ENCODE measurements around the gene CDNF. TPM values are rescaled to one million over a fixed set of nuclear protein-coding genes. Genes with fewer than 3 reads are reported as not detected.
"Not testable (repeated sequence)": the region's sequence is repeated elsewhere in the genome, so short reads cannot be mapped to it uniquely, and the experiment has no call there.

The CDNF gene
- total RNA-seq, 1 donor: 1.8 TPM

DNA sequence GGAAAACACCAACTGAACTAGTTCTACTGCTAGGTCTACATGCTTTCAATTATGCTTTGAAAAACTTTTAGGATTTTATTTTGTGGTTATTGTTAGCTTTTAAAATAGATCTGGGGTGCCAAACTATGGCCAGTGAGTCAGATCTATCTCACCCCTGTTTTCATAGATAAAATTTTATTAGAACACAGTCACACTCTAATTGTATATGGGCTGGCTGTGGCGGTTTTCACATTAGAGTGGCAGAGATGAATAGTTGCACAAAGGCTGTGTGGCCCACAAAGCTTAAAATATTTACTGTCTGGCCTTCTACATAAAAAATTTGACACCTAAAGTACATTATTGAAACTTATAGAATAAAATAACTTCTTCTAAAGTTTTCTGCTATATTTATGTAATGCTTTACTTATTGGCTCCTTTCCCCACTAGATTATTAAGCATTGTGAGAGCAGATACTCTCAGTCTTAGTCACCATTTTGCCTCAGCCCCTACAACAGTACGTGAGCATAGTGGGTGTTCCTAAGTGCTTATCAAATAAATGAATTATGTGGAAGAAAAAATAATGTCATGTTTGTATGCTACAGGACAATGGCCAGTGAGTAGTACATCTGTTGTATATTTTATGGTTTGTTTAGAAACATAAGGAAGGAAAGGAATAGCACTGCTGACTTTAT, 35.4 kb upstream of the CDNF start:
- peak overlapping the region; percentile 22 for H3K4me2 ChIP-seq (ENCODE audit: insufficient read depth, low read length)
- H3K27me3 ChIP-seq (ENCODE audit: insufficient read depth, low read length): no peaks in the 10 kb centered on the region
- peak; percentile 85 for DNase-seq (ENCODE audit: insufficient read length, low spot score, missing footprints)
- no peak for TF ChIP-seq CTCF (IDR thresholded peaks at IDR 0.05; ENCODE audit: extremely low read depth, low read depth, low read length)
- H2AFZ ChIP-seq (ENCODE audit: low read length): no peak overlapping the region
- H3K9me3 ChIP-seq (ENCODE audit: low read depth, low read length): no peaks in the 10 kb centered on the region
- H4K20me1 ChIP-seq (ENCODE audit: insufficient read depth, low read length): no peaks in the 10 kb centered on the region
- H3K4me1 ChIP-seq (ENCODE audit: insufficient read depth, low read length): peaks cover 18% of the 10 kb centered on the region
- H3K4me3 ChIP-seq (ENCODE audit: insufficient read depth, low read length): no peak overlapping the region
- peaks cover 27% of the 10 kb centered on the region for H3K79me2 ChIP-seq (ENCODE audit: insufficient read depth, low read length)
- peak overlapping the region; percentile 2 for H3K27ac ChIP-seq (ENCODE audit: low read depth, low read length)
- H3K36me3 ChIP-seq (ENCODE audit: insufficient read depth, low read length): peaks cover 1% of the 10 kb centered on the region

DNA sequence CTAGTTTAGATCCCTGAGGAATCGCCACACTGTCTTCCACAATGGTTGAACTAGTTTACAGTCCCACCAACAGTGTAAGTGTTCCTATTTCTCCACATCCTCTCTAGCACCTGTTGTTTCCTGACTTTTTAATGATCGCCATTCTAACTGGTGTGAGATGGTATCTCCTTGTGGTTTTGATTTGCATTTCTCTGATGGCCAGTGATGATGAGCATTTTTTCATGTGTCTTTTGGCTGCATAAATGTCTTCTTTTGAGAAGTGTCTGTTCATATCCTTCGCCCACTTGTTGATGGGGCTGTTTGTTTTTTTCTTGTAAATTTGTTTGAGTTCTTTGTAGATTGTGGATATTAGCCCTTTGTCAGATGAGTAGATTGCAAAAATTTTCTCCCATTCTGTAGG, 27.0 kb upstream of the CDNF start:
- not testable (repeated sequence) for H3K79me2 ChIP-seq (ENCODE audit: insufficient read depth, low read length); H3K4me3 ChIP-seq (ENCODE audit: insufficient read depth, low read length); H3K27me3 ChIP-seq (ENCODE audit: insufficient read depth, low read length); H4K20me1 ChIP-seq (ENCODE audit: insufficient read depth, low read length); H2AFZ ChIP-seq (ENCODE audit: low read length); H3K4me2 ChIP-seq (ENCODE audit: insufficient read depth, low read length); H3K4me1 ChIP-seq (ENCODE audit: insufficient read depth, low read length); DNase-seq (ENCODE audit: insufficient read length, low spot score, missing footprints); H3K27ac ChIP-seq (ENCODE audit: low read depth, low read length); H3K9me3 ChIP-seq (ENCODE audit: low read depth, low read length)
- H3K36me3 ChIP-seq (ENCODE audit: insufficient read depth, low read length): peaks cover 14% of the 10 kb centered on the region

- H3K4me1 ChIP-seq (ENCODE audit: insufficient read depth, low read length); H3K4me2 ChIP-seq (ENCODE audit: insufficient read depth, low read length); H3K4me3 ChIP-seq (ENCODE audit: insufficient read depth, low read length); DNase-seq (ENCODE audit: insufficient read length, low spot score, missing footprints); H2AFZ ChIP-seq (ENCODE audit: low read length); H3K9me3 ChIP-seq (ENCODE audit: low read depth, low read length); H3K79me2 ChIP-seq (ENCODE audit: insufficient read depth, low read length); H3K27ac ChIP-seq (ENCODE audit: low read depth, low read length); H4K20me1 ChIP-seq (ENCODE audit: insufficient read depth, low read length); H3K27me3 ChIP-seq (ENCODE audit: insufficient read depth, low read length): not testable (repeated sequence)
- peaks cover 14% of the 10 kb centered on the region for H3K36me3 ChIP-seq (ENCODE audit: insufficient read depth, low read length)
These were observed 26.6 kb upstream of the CDNF start for GRCh38 chr10:14864466-14864865.

DNA sequence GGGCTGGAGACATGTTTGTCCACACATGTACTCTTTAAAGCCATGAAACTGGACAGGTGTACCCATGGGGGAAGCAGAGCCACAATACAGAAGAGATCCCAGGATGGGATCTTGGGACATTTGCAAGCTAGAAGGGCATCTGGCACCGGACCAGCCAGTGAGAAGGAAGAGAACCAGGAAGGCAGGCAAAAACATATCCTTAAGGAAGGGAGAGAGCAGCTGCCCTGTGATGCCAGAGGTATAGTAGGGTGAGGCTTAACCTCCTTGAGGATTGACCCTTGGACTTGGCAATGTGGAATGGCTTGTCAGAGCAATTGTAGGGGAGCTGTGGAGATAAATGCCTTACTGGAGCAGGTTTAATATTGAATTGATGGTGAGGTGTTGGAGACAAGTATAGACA, 23.0 kb upstream of the CDNF start:
- Histone ChIP-seq H2AFZ (ENCODE audit: low read length) (no peak overlapping the region), H3K9me3 (ENCODE audit: low read depth, low read length) (no peaks in the 10 kb centered on the region), H3K4me1 (ENCODE audit: insufficient read depth, low read length) (no peaks in the 10 kb centered on the region), H3K27ac (ENCODE audit: low read depth, low read length) (no peak overlapping the region), H4K20me1 (ENCODE audit: insufficient read depth, low read length) (no peaks in the 10 kb centered on the region), H3K4me3 (ENCODE audit: insufficient read depth, low read length) (no peak overlapping the region), H3K27me3 (ENCODE audit: insufficient read depth, low read length) (no peaks in the 10 kb centered on the region), H3K36me3 (ENCODE audit: insufficient read depth, low read length) (peaks cover 2% of the 10 kb centered on the region), H3K4me2 (ENCODE audit: insufficient read depth, low read length) (no peak overlapping the region), H3K79me2 (ENCODE audit: insufficient read depth, low read length) (no peaks in the 10 kb centered on the region)
- no peak for TF ChIP-seq CTCF (IDR thresholded peaks at IDR 0.05; ENCODE audit: extremely low read depth, low read depth, low read length)
- DNase-seq (ENCODE audit: insufficient read length, low spot score, missing footprints): no peak

DNA sequence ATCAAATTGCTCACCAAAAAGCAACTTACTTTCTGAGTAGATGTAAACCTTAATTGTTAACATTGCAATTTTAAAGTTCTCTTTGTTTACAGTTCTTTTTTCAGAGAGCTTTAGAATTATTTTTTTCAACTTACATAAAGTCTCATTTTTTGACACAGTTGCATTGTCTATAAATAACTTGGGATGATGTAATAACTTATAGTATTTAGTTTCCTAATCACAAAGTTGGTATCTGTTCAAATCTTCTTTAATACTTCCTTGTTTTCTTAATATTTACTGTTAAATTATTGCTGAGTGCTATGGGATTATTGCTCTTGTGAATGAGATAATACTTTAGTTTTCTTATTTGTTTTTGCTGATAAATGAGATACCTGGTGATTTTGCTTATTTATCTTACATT, 21.9 kb upstream of the CDNF start:
- no peak for TF ChIP-seq CTCF (IDR thresholded peaks at IDR 0.05; ENCODE audit: extremely low read depth, low read depth, low read length)
- Histone ChIP-seq H2AFZ (ENCODE audit: low read length) (no peak overlapping the region), H3K79me2 (ENCODE audit: insufficient read depth, low read length) (no peaks in the 10 kb centered on the region), H4K20me1 (ENCODE audit: insufficient read depth, low read length) (no peaks in the 10 kb centered on the region), H3K27me3 (ENCODE audit: insufficient read depth, low read length) (no peaks in the 10 kb centered on the region), H3K36me3 (ENCODE audit: insufficient read depth, low read length) (peaks cover 2% of the 10 kb centered on the region), H3K4me2 (ENCODE audit: insufficient read depth, low read length) (no peak overlapping the region), H3K4me1 (ENCODE audit: insufficient read depth, low read length) (no peaks in the 10 kb centered on the region), H3K27ac (ENCODE audit: low read depth, low read length) (no peak overlapping the region), H3K9me3 (ENCODE audit: low read depth, low read length) (no peaks in the 10 kb centered on the region), H3K4me3 (ENCODE audit: insufficient read depth, low read length) (no peak overlapping the region)
- peak; percentile 27 for DNase-seq (ENCODE audit: insufficient read length, low spot score, missing footprints)
